Left lung (tissue), 10 donors: Measurements from ENCODE around the gene NOL9. TPM values are rescaled to one million over a fixed set of nuclear protein-coding genes. Genes with fewer than 3 reads are reported as not detected.

ENCODE experiments used
- ATAC-seq: fragments of 200-7000 bp; cut with Tn5 transposase; one replicate; pipeline ENCODE4 v1.9.1; 2020; ENCODE audit warnings: moderate library complexity
- DNase-seq, 4 donors: peaks; one replicate each; pipeline ENCODE4 v3.0.0-alpha.2; 2013 to 2020
- H3K27ac ChIP-seq, 2 donors: fragments of 200-600 bp; sonication (generic) in 1 of 2; one replicate each; pipeline versions ENCODE4 v1.5.0 to v1.8.0; 2020 to 2021
- H3K27me3 ChIP-seq, 2 donors: fragments of 200-600 bp; sonication (generic) in 1 of 2; one replicate each; pipeline versions ENCODE4 v1.5.0 to v1.8.0; 2020 to 2021
- H3K36me3 ChIP-seq, 2 donors: fragments of 200-600 bp; sonication (generic) in 1 of 2; one replicate each; pipeline versions ENCODE4 v1.5.0 to v1.8.0; 2020 to 2021
- H3K4me1 ChIP-seq, 2 donors: fragments of 200-600 bp; one replicate each; pipeline ENCODE4 v1.8.0; 2021
- H3K4me3 ChIP-seq, 2 donors: fragments of 200-600 bp; sonication (generic) in 1 of 2; one replicate each; pipeline versions ENCODE4 v1.5.0 to v1.8.0; 2020 to 2021; ENCODE audit warnings: mild to moderate bottlenecking in 1 of 2
- H3K9me3 ChIP-seq, 2 donors: fragments of 200-600 bp; sonication (generic) in 1 of 2; one replicate each; pipeline versions ENCODE4 v1.5.0 to v1.8.0; 2020 to 2021
- intact Hi-C, 2 donors: fragments of 100-400 bp; cut with DNase I; formaldehyde crosslinking; loops; one replicate each; pipeline versions ENCODE4 v1.11.2 to v1.14.2; 2022
- polyA plus RNA-seq, 6 donors: library from polyadenylated mRNA; unstranded; fragments of 120-200 nt; gene quantifications; one replicate each; pipeline ENCODE4 v1.2.1, GENCODE V29; 2013; ENCODE audit not compliant: insufficient read length in 6 of 6
- total RNA-seq, 2 donors: library from RNA; stranded (reverse); fragmentation: NEBNext Ultra II Directional; extraction: Animal tissue kit (Norgen Biotek cat#: 25700); gene quantifications; one replicate each; pipeline ENCODE4 v1.2.1, GENCODE V29; 2021
- TF ChIP-seq, protein P1 (sequence below), 2 donors: fragments of 200-600 bp; sonication (generic) in 1 of 2; IDR thresholded peaks; one replicate each; pipeline versions ENCODE4 v1.5.0 to v1.8.0; 2021; ENCODE audit warnings: antibody characterized with exemption in 2 of 2
- donor health status: DM: no; HTN: yes; CAD: no.
- donor health status: DM: no; HTN: no; CAD: no.

Gene NOL9
- total and polyA plus RNA-seq, 8 donors = 19.1 to 30.8 (median 24.8) TPM

DNA sequence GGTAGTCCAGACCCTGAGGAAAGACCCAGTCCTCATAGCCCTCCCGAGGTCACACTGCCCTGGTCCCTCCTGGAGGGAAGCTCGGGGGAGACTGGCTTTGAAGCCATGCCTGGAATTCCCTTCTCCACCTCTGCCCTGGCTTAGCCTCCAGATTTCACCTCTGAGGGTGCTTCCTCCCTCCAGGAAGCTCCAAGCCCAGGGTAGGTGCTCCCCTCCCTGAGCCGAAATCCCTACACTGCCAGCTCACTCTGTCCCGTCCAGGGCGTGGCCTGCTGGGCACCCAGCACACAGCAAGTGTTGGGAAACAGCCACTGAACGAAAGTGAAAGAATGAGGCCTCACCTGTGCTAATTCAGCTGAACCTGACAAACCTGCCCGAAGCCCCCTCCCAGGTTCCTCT lies 82.3 kb downstream of the NOL9 start:
- TF ChIP-seq, protein P1, sequence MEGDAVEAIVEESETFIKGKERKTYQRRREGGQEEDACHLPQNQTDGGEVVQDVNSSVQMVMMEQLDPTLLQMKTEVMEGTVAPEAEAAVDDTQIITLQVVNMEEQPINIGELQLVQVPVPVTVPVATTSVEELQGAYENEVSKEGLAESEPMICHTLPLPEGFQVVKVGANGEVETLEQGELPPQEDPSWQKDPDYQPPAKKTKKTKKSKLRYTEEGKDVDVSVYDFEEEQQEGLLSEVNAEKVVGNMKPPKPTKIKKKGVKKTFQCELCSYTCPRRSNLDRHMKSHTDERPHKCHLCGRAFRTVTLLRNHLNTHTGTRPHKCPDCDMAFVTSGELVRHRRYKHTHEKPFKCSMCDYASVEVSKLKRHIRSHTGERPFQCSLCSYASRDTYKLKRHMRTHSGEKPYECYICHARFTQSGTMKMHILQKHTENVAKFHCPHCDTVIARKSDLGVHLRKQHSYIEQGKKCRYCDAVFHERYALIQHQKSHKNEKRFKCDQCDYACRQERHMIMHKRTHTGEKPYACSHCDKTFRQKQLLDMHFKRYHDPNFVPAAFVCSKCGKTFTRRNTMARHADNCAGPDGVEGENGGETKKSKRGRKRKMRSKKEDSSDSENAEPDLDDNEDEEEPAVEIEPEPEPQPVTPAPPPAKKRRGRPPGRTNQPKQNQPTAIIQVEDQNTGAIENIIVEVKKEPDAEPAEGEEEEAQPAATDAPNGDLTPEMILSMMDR (IDR thresholded peaks at IDR 0.05) = no peak
- Histone ChIP-seq H3K4me3 (no peak overlapping the region), H3K27me3 (peaks cover 0 to 3% of the 10 kb centered on the region in 2 donors), H3K4me1 (no peaks in the 10 kb centered on the region), H3K9me3 (no peaks in the 10 kb centered on the region), H3K36me3 (peaks cover 0 to 43% of the 10 kb centered on the region in 2 donors), H3K27ac (peak overlapping the region; percentile 24 to 62)
- peak in 2 of 4 donors; percentile 56 to 78 for DNase-seq
- ATAC-seq = peak; percentile 89
- intact Hi-C loops = no loop called here

Other genes with a start within 250 kb of the NOL9 start
- gene ACOT7, start 160.7 kb downstream of the NOL9 start, total RNA-seq = 10 to 100 TPM; 28.8 to 30.1 TPM
- gene ACOT7, start 160.7 kb downstream of the NOL9 start, polyA plus RNA-seq = 10 to 100 TPM; 13.1 to 16.8 (median 14.6) TPM
- 1 to 10 TPM; 1.6 to 6.6 TPM for gene HES2, start 134.6 kb downstream of the NOL9 start, total RNA-seq
- under 1 TPM; 0.06 to 0.35 (median 0.16) TPM for gene HES2, start 134.6 kb downstream of the NOL9 start, polyA plus RNA-seq
- gene ESPN, start 129.7 kb downstream of the NOL9 start, total RNA-seq = 1 to 10 TPM; 1.2 to 3.7 TPM
- 1 to 10 TPM; 1.7 to 3.1 (median 2.2) TPM for gene ESPN, start 129.7 kb downstream of the NOL9 start, polyA plus RNA-seq
- gene TNFRSF25, start 88.3 kb downstream of the NOL9 start, total RNA-seq = 1 to 10 TPM; 5.6 to 8.4 TPM
- 10 to 100 TPM; 20.1 to 34.8 (median 26.4) TPM for gene TNFRSF25, start 88.3 kb downstream of the NOL9 start, polyA plus RNA-seq
- gene PLEKHG5, start 62.8 kb downstream of the NOL9 start, total RNA-seq = 10 to 100 TPM in 1 of 2 donors, 1 to 10 TPM in 1; 6.3 to 10.7 TPM
- 10 to 100 TPM; 22.8 to 35.7 (median 29.7) TPM for gene PLEKHG5, start 62.8 kb downstream of the NOL9 start, polyA plus RNA-seq
- gene TAS1R1, start 794 bp upstream of the NOL9 start, total RNA-seq = not detected
- gene TAS1R1, start 794 bp upstream of the NOL9 start, polyA plus RNA-seq = under 1 TPM; 0.07 to 0.21 (median 0.18) TPM
- gene ZBTB48, start 25.5 kb upstream of the NOL9 start, total RNA-seq = 10 to 100 TPM; 24.7 to 34.5 TPM
- gene ZBTB48, start 25.5 kb upstream of the NOL9 start, polyA plus RNA-seq = 10 to 100 TPM; 26.2 to 41.6 (median 33.7) TPM
- 10 to 100 TPM; 20.6 to 29.2 TPM for gene KLHL21, start 48.4 kb upstream of the NOL9 start, total RNA-seq
- 10 to 100 TPM; 11.0 to 15.9 (median 13.6) TPM for gene KLHL21, start 48.4 kb upstream of the NOL9 start, polyA plus RNA-seq
- gene PHF13, start 59.2 kb upstream of the NOL9 start, total RNA-seq = 10 to 100 TPM; 11.1 to 12.2 TPM
- gene PHF13, start 59.2 kb upstream of the NOL9 start, polyA plus RNA-seq = 10 to 100 TPM; 17.6 to 24.8 (median 19.9) TPM
- 10 to 100 TPM; 14.5 to 16.5 TPM for gene THAP3, start 70.4 kb upstream of the NOL9 start, total RNA-seq
- 10 to 100 TPM; 15.5 to 20.5 (median 17.9) TPM for gene THAP3, start 70.4 kb upstream of the NOL9 start, polyA plus RNA-seq
- 10 to 100 TPM; 33.5 to 37.7 TPM for gene DNAJC11, start 147.3 kb upstream of the NOL9 start, total RNA-seq
- 10 to 100 TPM; 46.4 to 52.0 (median 47.2) TPM for gene DNAJC11, start 147.3 kb upstream of the NOL9 start, polyA plus RNA-seq
- 10 to 100 TPM; 56.9 to 69.1 TPM for gene CAMTA1, start 230.9 kb upstream of the NOL9 start, total RNA-seq
- gene CAMTA1, start 230.9 kb upstream of the NOL9 start, polyA plus RNA-seq = 10 to 100 TPM; 42.7 to 54.5 (median 47.2) TPM